ENCODE results near the gene AKT2. TPM values are rescaled to one million over a fixed set of nuclear protein-coding genes. Genes with fewer than 3 reads are reported as not detected.

Gene AKT2
- total RNA-seq (2021; fragmentation: NEBNext Ultra II Directional; extraction: Animal tissue kit (Norgen Biotek cat#: 25700)) (137 and 151 TPM in 2 replicates), polyA plus RNA-seq (2011; rRNA removed) (183 and 252 TPM in 2 replicates), polyA minus RNA-seq (2011; rRNA and poly(A)+ RNA removed) (126 and 143 TPM in 2 replicates)
- polyA plus RNA-seq (2011; cell fraction: cytosol; rRNA removed): 155 TPM
- polyA plus RNA-seq (2011; cell fraction: nucleus; rRNA removed): 441 TPM
- polyA plus RNA-seq (2012, experiment 1 of 2): 88.9 to 168 TPM (median 110 TPM) in 4 replicates
- polyA plus RNA-seq (2012, experiment 2 of 2): 68.5 TPM
- 95.7 TPM for polyA plus RNA-seq (2013, experiment 1 of 2)
- polyA plus RNA-seq (2013, experiment 2 of 2): 92.0 TPM
- 85.3 TPM for polyA minus RNA-seq (2011; cell fraction: cytosol; rRNA and poly(A)+ RNA removed)
- 82.5 TPM for polyA minus RNA-seq (2011; cell fraction: nucleus; rRNA and poly(A)+ RNA removed)
- long read RNA-seq, experiment 1, full-length matches to known transcripts: 1 of 50 reads
- long read RNA-seq, experiment 1, partial matches to known transcripts: 12 of 50 reads
- long read RNA-seq, experiment 1, other reads (novel, unspliced or antisense): 37 of 50 reads
- long read RNA-seq, experiment 2, partial matches to known transcripts: 4 of 8 reads
- long read RNA-seq, experiment 2, other reads (novel, unspliced or antisense): 4 of 8 reads

DNA sequence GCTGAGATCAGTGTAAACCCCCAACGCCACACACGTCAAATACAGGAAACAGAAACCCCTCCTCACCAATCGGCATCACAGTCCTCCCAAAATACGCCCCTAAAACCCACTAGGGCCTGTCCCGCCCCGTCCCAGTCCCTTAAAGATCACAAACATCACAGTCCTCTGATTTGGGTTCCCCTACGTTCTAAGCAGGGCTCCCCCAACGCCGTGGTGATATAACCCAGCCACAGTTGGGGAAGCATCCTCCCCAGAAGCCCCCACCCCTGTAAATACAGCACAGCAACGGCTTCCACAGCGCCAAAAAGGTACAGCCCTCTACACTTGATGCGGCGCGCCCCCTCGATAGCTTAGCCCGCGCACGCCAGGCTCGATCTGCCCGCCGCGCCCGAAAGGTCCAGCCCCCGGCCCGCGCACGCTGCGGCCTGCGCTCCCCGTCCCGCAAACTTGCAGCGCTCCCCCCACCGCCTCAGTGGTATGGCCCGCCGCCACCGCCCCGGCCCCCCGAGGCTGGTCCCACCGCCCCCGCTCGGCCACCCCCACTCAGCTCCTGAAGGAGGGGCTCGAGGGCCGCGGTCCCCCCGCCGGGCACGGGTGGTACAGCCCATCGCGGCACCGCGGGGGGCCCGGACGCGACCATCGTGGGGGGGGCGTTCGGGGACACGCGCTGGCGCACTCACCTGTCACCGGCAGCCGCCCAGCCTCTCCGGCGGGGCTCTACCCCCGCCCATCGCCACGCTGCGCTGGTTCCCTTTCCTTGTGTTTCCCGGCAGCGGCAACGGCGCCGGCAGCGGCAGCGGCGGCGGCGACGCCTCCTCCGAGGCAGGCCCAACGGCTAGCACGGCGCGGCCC lies at the start of gene AKT2:
AKT2 (minus strand) TSS at position 845 of the 852 bp plus-strand sequence. CDS start 20,078 bp downstream, outside the sequence.
- H3K79me2 ChIP-seq (ENCODE audit: control insufficient read depth in 1 of 2, insufficient read depth in 2 of 2, low read length in 2 of 2): peaks cover 9 to 48% of the 10 kb centered on the region in 2 experiments; a peak in 3 of 4 replicates
- H2AFZ ChIP-seq (ENCODE audit: low read length): peak within 1 kb of the TSS; percentile 44
- DNase-seq (ENCODE audit: low read depth in 1 of 2, low spot score in 2 of 2) (peak; percentile 29 to 98), FAIRE-seq (no peak)
- H3K23ac ChIP-seq (ENCODE audit: insufficient read length): no peak within 1 kb of the TSS
- H3K4ac ChIP-seq (replicated peaks; ENCODE audit: insufficient read length, low read depth, low read length): peak within 1 kb of the TSS; percentile 95
- peak within 1 kb of the TSS; percentile 97 for H3K18ac ChIP-seq (ENCODE audit: extremely low read depth, low read length)
- H4K5ac ChIP-seq (ENCODE audit: insufficient read length, low read depth, low read length): peak within 1 kb of the TSS; percentile 92
- peak within 1 kb of the TSS; percentile 89 to 98 (median 94) for H3K4me3 ChIP-seq (ENCODE audit: extremely low read depth in 1 of 4, insufficient read depth in 2 of 4, low read depth in 3 of 4, low read length in 4 of 4)
- peaks cover 4% of the 10 kb centered on the region in 2 experiments for H4K20me1 ChIP-seq (replicated peaks in 1 of 2; ENCODE audit: control insufficient read depth in 1 of 2, insufficient read depth in 2 of 2, low read length in 2 of 2)
- 1% methylated on average over 27 of the region's 84 CpGs; no CpG with 5 or more reads in 1 of the 2 experiments for WGBS, 2 experiments (ENCODE audit: extremely low coverage in 1 of 2, insufficient coverage in 1 of 2, insufficient read length in 1 of 2, insufficient replicate concordance in 2 of 2, low coverage in 1 of 2, low lambda C conversion rate in 2 of 2, missing lambda C conversion rate in 1 of 2)
- peak within 1 kb of the TSS; percentile 95 for H3K56ac ChIP-seq (replicated peaks; ENCODE audit: insufficient read length, low read depth, low read length)
- H2BK20ac ChIP-seq (ENCODE audit: low read length): no peak within 1 kb of the TSS
- ChIA-PET POLR2A (ENCODE audit: partially characterized antibody) (interaction anchor here (0.9 to 2.1 kb wide), 5 partner anchors 10 to 93 kb away, joined by 3 to 7 read pairs (median 4); partner anchors contain the start of gene MAP3K10), CTCF (ENCODE audit: partially characterized antibody) (interaction anchor here (0.6 to 1.5 kb wide), 4 partner anchors 18 to 179 kb away, joined by 3 read pairs; no protein-coding TSS in a partner anchor)
- peaks cover 0 to 3% (median 0%) of the 10 kb centered on the region in 4 experiments; a peak in 1 of 8 replicates for H3K36me3 ChIP-seq (ENCODE audit: control insufficient read depth in 2 of 4, insufficient read depth in 4 of 4, low read length in 3 of 4)
- peak within 1 kb of the TSS; percentile 25; the same call in 1 of the 2 replicates for H2BK15ac ChIP-seq (ENCODE audit: low read length)
- peak within 1 kb of the TSS; percentile 96 for H3K27ac ChIP-seq (ENCODE audit: low read depth, low read length)
- no peaks in the 10 kb centered on the region for H3K27me3 ChIP-seq (replicated peaks in 1 of 4; ENCODE audit: control insufficient read depth in 3 of 4, extremely low read depth in 1 of 4, insufficient read depth in 3 of 4, low read length in 3 of 4)
- H3K9me3 ChIP-seq (ENCODE audit: insufficient read depth in 2 of 2, low read depth in 1 of 2, low read length in 1 of 2): no peaks in the 10 kb centered on the region
- peak within 1 kb of the TSS; percentile 79 to 90 for H3K4me2 ChIP-seq (ENCODE audit: insufficient read depth in 1 of 2, low read depth in 2 of 2, low read length in 2 of 2)
- H3K79me1 ChIP-seq (ENCODE audit: low read depth, low read length): peaks cover 18% of the 10 kb centered on the region
- peak within 1 kb of the TSS; percentile 46; the same call in 1 of the 2 replicates for H2BK12ac ChIP-seq (ENCODE audit: low read depth, low read length)
- peak within 1 kb of the TSS; percentile 95 for H2BK120ac ChIP-seq (replicated peaks; ENCODE audit: low read depth, low read length)
- H4K8ac ChIP-seq (ENCODE audit: extremely low read depth, insufficient read depth, low read length): peak within 1 kb of the TSS; percentile 97; the same call in 1 of the 2 replicates
- H2AK5ac ChIP-seq (ENCODE audit: low read depth, low read length): no peak within 1 kb of the TSS; the same call in 1 of the 2 replicates
- H2BK5ac ChIP-seq (ENCODE audit: low read depth, low read length): peak within 1 kb of the TSS; percentile 96
- H3K23me2 ChIP-seq (ENCODE audit: low read depth, low read length): peaks cover 9% of the 10 kb centered on the region
- H4K91ac ChIP-seq (replicated peaks; ENCODE audit: insufficient read length, low read length): peak within 1 kb of the TSS; percentile 98
- peak within 1 kb of the TSS; percentile 74 for H3K14ac ChIP-seq (ENCODE audit: insufficient read length)
- H3K4me1 ChIP-seq (replicated peaks in 1 of 4; ENCODE audit: control insufficient read depth in 3 of 4, insufficient read depth in 4 of 4, low read length in 3 of 4): peaks cover 0 to 20% (median 14%) of the 10 kb centered on the region in 4 experiments; a peak in 6 of 7 replicates
- H3K9ac ChIP-seq (replicated peaks in 1 of 4; ENCODE audit: extremely low read depth in 1 of 4, low read depth in 3 of 4, low read length in 3 of 4): peak within 1 kb of the TSS; percentile 81 to 91 (median 90)
- TF ChIP-seq RBBP5 (IDR thresholded peaks at IDR 0.05; ENCODE audit: borderline replicate concordance, low read depth, low read length): peak; percentile 60; the same call in 1 of the 2 replicates
- TF ChIP-seq RNF2 (IDR thresholded peaks at IDR 0.05; ENCODE audit: borderline replicate concordance, low read depth, low read length, missing control alignments, poor library complexity, severe bottlenecking): no peak
- no peak for TF ChIP-seq RFX5 (IDR thresholded peaks at IDR 0.05; ENCODE audit: borderline replicate concordance, low read depth, low read length)
- 0 out of 2 replicates have a peak, but pooled peaks have one; percentile 21 for TF ChIP-seq KDM5A (IDR thresholded peaks at IDR 0.05; ENCODE audit: low read length)
- TF ChIP-seq ZNF274 (IDR thresholded peaks at IDR 0.05; ENCODE audit: borderline replicate concordance, extremely low read depth, low read length): no peak
- TF ChIP-seq, protein P1, sequence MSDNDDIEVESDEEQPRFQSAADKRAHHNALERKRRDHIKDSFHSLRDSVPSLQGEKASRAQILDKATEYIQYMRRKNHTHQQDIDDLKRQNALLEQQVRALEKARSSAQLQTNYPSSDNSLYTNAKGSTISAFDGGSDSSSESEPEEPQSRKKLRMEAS (IDR thresholded peaks at IDR 0.05): peak; percentile 90

All from H1 (cell line).